GM18517 (cell line): ENCODE data around the gene ZC3H18.
A peak's percentile ranks its signal among the peaks of the same experiment; 100 is the strongest.
"Not testable (repeated sequence)": the region's sequence is repeated elsewhere in the genome, so short reads cannot be mapped to it uniquely, and the experiment has no call there.

Source experiments
- ATAC-seq: cut with Tn5 transposase; IDR thresholded peaks from one replicate; pipeline ENCODE4 v1.9.1; 2021; ENCODE audit warnings: mild to moderate bottlenecking, moderate library complexity; ENCODE audit not compliant: unreplicated experiment

ZC3H18 gene

GRCh38 chr16:88651989-88652761, 82.0 kb downstream of the ZC3H18 start:
- no peak for ATAC-seq

- no peak for ATAC-seq
Measured at GRCh38 chr16:88652762-88653063, 82.5 kb downstream of the ZC3H18 start.

DNA sequence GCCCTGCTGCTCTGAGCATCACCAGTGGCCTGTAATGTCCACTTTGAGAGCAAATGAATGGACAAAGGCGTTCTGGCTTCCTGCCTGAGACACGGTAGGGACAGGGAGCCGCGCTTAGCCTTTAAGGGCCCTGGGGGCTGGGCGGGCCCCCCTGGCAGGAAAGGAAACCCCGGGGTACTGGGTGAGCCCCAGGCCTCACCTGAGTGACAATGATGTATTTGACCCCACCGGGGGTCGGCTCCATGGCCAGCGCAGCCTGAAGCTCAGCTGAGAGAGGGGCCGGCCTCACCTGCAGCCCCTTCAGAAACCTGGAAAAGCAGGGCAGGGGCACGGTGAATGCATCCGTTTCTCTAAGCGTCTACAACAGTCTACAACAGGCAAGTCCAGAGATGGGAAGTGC, 82.9 kb downstream of the ZC3H18 start:
- no peak for ATAC-seq

DNA sequence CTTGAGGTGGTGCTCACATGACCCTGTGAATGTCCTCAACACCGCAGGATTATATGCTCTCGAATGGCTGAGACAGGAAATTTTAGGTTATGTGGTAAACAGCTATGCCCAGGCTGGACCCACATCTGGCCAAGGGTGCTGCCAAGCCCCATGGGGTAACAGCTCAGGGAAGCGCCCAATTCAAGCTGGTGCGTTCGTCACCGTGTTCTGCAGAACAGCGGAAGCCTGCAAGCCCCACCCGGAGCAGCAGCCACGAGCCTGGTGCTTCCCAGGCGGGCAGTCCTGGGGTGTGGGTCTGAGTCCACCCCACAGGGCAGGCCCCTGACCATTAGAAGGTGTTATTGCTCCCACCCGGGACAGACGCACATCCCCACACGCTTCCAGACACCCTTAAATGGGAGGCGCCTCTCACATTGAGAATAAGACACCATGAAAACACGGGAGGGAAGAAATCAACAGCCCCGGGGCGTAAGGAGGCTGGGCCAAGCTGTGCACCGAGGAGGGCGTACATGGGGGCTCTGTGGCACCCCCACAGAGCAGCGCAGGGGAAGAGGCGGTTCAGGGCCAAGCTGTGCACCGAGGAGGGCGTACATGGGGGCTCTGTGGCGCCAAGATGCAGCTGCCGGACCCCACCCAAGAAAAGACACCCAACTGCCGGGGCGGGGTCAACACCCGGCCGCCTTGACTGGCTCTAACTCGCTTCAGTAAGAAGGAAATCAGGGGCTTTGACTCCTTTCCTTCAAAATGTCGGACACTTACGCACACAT, 83.6 kb downstream of the ZC3H18 start:
- no peak for ATAC-seq

DNA sequence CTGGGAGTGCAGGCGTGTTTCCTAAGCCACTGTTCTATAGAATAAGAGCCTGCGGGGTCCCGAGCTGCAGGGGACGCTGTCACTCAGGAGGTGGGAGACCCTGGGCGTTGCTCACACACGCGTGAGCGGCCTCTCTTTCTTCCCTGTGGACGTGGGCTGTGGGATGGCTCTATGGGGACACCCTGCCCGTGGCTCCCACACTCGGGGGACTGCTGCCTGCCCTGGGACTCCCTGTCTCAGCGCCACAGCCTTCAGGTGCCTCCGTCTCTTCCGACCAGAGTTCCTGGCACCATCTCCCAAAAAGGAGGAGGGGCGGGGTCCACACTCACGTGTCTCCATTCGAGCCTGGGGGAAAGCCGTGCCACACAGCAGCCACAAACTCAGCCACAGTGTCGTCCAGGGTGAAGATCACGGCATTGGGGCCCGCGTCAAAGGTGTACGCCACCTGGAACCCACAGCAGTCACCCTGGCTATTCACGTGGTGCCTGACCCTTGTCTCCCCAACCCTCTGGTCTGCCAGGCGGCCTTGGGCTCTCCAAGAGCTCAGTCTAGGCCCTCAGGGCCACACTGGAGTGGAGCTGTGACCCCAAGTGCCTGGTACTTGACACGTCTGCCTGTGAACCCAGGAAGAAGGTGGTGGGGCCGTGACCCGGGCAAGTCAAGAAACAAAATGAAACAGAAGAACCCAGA, 84.3 kb downstream of the ZC3H18 start:
- no peak for ATAC-seq

DNA sequence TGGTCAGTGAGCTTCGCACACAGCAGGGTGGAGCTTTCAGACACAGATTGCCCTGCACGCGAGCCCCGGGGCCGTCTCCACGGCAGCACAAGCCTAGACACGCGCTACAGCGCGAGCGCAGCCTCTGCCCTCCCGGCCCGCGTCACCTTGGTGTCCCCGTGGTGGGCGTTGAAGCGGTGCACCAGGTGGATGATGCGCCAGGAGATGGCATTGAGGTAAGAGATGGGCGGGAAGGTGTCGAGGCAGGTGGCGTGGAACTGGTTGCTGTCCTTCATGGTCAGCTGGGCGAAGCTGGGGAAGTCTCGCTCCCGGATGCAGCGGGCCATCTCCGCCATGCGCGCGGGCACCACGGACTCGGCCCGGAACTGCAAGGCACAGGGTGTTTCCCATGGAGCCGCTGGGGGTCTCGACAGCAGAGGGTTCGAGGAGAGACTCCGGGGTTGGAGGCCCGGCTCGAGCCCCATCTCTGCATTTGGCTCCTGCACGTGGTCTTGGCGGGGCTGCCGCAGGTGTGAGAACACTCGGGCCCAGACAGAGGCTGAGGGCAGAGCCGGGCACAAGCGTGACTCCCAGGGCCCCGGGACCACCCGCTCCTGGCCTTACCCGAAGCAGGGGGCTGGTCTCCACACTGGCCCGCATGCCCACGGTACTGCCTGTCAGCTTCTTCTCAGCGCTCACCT, 85.0 kb downstream of the ZC3H18 start:
- no peak for ATAC-seq

GRCh38 chr16:88655733-88656281, 85.6 kb downstream of the ZC3H18 start:
- ATAC-seq = no peak

- no peak for ATAC-seq
Measured at GRCh38 chr16:88656291-88656980, 86.2 kb downstream of the ZC3H18 start.

DNA sequence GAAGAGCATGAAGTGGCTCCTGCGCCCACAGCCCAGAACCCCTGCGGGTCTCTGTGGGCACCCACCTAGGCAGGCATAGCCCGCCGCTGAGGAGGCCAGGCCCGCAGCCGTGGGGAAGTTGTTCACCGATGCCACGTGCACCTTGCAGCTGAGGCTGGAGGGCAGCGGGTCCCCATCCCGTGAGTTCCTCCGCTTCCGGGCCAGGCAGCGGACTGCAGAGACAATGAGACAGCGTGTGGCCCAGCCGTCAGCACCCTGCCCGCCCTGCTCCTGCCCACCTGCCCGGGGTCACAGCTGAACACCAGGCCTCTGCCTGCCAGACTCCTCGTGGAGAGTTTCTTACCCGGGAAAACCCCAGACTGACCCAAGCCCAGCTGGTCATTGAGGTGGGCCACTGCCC, 87.2 kb downstream of the ZC3H18 start:
- ATAC-seq = no peak

GRCh38 chr16:88658714-88659113, 88.5 kb downstream of the ZC3H18 start:
- no peak for ATAC-seq

DNA sequence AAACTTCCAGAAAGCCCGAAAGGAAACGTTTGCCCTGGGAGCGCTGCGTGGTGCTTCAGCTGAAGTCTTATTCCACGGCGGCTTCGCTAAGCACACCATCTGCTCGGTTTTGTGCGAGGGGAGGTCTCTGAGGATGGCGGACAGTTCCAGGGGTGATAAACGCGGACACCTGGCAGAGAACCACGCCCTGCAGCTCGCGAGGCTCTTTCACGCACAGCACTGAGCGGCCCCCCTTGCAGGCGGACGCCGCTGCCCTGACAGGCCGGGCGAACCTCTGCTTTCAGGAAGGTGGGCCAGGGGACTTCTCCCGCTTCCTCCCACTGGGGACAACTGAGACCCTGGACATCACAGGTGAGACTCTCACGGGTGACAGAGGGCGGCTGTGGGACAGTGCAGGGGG, 89.0 kb downstream of the ZC3H18 start:
- no peak for ATAC-seq

DNA sequence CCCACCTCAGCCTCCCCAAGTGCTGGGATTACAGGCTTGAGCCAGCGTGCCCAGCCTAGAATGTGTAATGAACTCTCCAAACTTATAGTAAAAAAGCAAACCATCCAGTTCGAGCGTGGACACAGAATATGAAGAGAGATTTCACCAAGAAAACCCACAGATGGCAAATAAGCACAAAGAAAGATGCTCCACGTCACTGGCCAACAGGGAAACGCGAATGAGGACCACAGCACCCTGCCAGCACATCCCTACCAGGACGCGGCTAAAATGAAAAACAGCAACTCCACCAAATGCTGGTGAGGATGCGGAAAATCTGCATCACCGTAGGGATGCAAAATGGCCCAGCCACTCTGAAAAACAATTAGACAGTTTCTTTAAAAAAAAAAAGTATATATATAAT, 91.3 kb downstream of the ZC3H18 start:
- no peak for ATAC-seq

GRCh38 chr16:88662222-88662842, 92.1 kb downstream of the ZC3H18 start:
- peak; percentile 12 for ATAC-seq

GRCh38 chr16:88662843-88663606, 92.8 kb downstream of the ZC3H18 start, which contains the start of gene MVD:
MVD (minus strand) TSS chr16:88663091; CDS start chr16:88663080, 11 bp downstream.
- peak; percentile 87 for ATAC-seq

- ATAC-seq = no peak
Measured at GRCh38 chr16:88665148-88665547, 94.9 kb downstream of the ZC3H18 start.

GRCh38 chr16:88665570-88665969, 95.4 kb downstream of the ZC3H18 start:
- ATAC-seq = no peak

DNA sequence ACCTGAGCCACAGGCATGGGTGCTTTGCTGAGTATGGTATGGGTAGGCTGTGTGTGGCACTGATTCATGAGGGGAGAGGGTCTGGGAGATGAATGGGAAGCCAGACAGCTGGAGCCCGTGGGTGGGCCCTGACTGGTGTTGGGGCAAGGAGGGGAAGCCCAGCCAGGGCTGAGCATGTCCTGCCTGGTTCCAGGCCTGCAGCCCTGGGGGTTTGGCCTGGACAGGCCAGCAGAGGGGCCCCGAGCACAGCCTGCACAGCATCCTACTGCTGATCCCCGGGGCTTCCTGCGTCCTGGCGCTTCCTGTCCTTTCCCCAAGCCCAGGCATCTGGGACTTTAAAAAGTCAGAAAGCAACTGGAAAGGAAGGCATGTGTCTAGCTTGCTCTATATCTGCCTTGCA, 97.3 kb downstream of the ZC3H18 start:
- ATAC-seq = no peak

DNA sequence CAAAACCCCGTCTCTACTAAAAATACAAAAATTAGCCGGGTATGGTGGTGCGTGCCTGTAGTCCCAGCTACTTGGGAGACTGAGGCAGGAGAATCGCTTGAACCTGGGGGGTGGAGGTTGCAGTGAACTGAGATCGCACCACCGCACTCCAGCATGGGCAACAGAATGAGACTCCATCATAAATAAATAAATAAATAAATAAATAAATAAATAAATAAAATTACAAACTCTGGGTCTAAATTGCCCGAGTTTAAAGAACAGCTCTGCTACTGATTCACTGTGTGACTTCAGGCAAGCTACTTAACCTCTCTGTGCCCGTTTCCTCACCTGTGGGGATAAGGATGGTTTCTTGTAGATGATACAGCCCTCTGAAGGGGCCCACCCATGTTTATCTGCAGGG, 99.3 kb downstream of the ZC3H18 start:
- ATAC-seq = not testable (repeated sequence)

DNA sequence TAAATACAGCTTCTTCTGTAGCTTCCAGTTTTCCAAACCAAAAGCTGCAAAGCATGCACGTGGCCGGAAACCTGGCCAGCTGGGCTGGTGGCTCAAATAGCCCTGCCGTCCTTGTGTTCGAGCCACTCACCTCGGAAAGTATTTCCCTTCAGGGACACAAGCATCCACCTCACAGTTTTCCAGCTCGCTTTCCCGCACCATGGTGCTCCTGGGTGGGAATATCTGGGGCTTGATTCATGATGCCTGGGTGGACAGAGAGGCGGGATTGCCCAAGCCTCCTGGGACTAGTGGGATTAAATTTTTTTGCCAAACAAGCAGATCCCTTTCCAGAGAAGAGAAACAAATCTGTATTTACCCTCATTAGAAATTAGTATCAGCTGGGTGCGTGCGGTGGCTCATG, 99.8 kb downstream of the ZC3H18 start:
- no peak for ATAC-seq
